HFF-Myc (cell line): ENCODE measurements around the gene S100A4.
A peak's percentile ranks its signal among the peaks of the same experiment; 100 is the strongest.

Source experiments
- DNase-seq: peaks from one replicate; pipeline ENCODE4 v3.0.0-alpha.2; 2011; ENCODE audit warnings: low read depth; ENCODE audit errors: extremely low read depth
- H3K4me3 ChIP-seq: replicated peaks from 2 replicates; pipeline ENCODE4 v1.5.1; 2011; ENCODE audit warnings: low read depth, mild to moderate bottlenecking, control low read depth, low read length
- CTCF ChIP-seq: IDR thresholded peaks from 2 replicates; pipeline ENCODE4 v1.5.1; 2012; ENCODE audit warnings: mild to moderate bottlenecking, low read depth, low read length, control low read depth; ENCODE audit errors: missing control alignments

S100A4 gene

GRCh38 chr1:153561466-153561985, 15.9 kb upstream of the S100A4 start:
- DNase-seq, result no peak
- no peak for TF ChIP-seq CTCF
- H3K4me3 ChIP-seq, result no peak overlapping the region

- H3K4me3 ChIP-seq, result no peak overlapping the region
- TF ChIP-seq CTCF, result peak; percentile 3
- no peak for DNase-seq
Measured at GRCh38 chr1:153560771-153561465, 15.3 kb upstream of the S100A4 start.

GRCh38 chr1:153560241-153560640, 14.6 kb upstream of the S100A4 start:
- H3K4me3 ChIP-seq, result no peak overlapping the region
- no peak for DNase-seq
- TF ChIP-seq CTCF, result no peak

GRCh38 chr1:153557877-153558276, 12.3 kb upstream of the S100A4 start:
- no peak overlapping the region for H3K4me3 ChIP-seq
- DNase-seq, result no peak
- TF ChIP-seq CTCF, result no peak

- TF ChIP-seq CTCF, result no peak
- no peak overlapping the region for H3K4me3 ChIP-seq
- DNase-seq, result no peak
Measured at GRCh38 chr1:153556348-153556747, 10.7 kb upstream of the S100A4 start.

GRCh38 chr1:153553830-153554541, 8.4 kb upstream of the S100A4 start:
- TF ChIP-seq CTCF, result no peak
- no peak for DNase-seq

More at GRCh38 chr1:153553830-153554541, 8.4 kb upstream of the S100A4 start:
- no peak overlapping the region for H3K4me3 ChIP-seq
